RWPE1 (cell line): ENCODE results near the gene LRRC8E.

Source experiments
- CTCF ChIA-PET: fragments of 350-600 bp; sonication (Branson Sonifier 250); formaldehyde crosslinking; extraction: SDS; loops from one replicate; lab custom pipeline; 2021; lab: Yijun Ruan, JAX
- POLR2A ChIA-PET: fragments of 400-600 bp; formaldehyde crosslinking; extraction: SDS; loops from one replicate; lab custom pipeline; 2020; ENCODE audit warnings: antibody characterized with exemption; ENCODE audit not compliant: low non-redundant PET; lab: Yijun Ruan, JAX
- DNase-seq: peaks from one replicate; pipeline ENCODE4 v3.0.0; 2012; ENCODE audit warnings: low spot score
- H3K27ac ChIP-seq: fragments of 450-650 bp; 2 replicates; pipeline ENCODE4 v1.5.1; 2017
- CTCF ChIP-seq: fragments of 450-650 bp; conservative IDR thresholded peaks from 2 replicates; pipeline ENCODE4 v1.5.1; 2017; ENCODE audit warnings: low read depth, mild to moderate bottlenecking

The LRRC8E gene

GRCh38 chr19:7934766-7935165 is 46.5 kb downstream of the LRRC8E start:
- POLR2A ChIA-PET, result no interaction called here

GRCh38 chr19:7940841-7941240 is 52.5 kb downstream of the LRRC8E start:
- POLR2A ChIA-PET, result interaction anchor here (0.6 kb wide), 1 partner anchor 8 kb away, joined by 8 read pairs; no protein-coding TSS in a partner anchor
- DNase-seq, result no peak
- no peak for TF ChIP-seq CTCF
- CTCF ChIA-PET, result interaction anchor here (0.6 kb wide), 1 partner anchor 51 kb away, joined by 5 read pairs; no protein-coding TSS in a partner anchor
- H3K27ac ChIP-seq, result peak overlapping the region; percentile 9

More at GRCh38 chr19:7934766-7935165, 46.5 kb downstream of the LRRC8E start:
- DNase-seq, result no peak
- no peak overlapping the region for H3K27ac ChIP-seq
- no peak for TF ChIP-seq CTCF
- CTCF ChIA-PET, result no interaction called here

GRCh38 chr19:7941895-7942596 is 53.7 kb downstream of the LRRC8E start:
- TF ChIP-seq CTCF, result no peak
- POLR2A ChIA-PET, result no interaction called here
- no peak for DNase-seq
- H3K27ac ChIP-seq, result peak overlapping the region; percentile 86; the same call in 1 of the 2 replicates
- CTCF ChIA-PET, result interaction anchor here (0.6 to 0.7 kb wide), 2 partner anchors 13 to 36 kb away, joined by 3 to 4 read pairs; no protein-coding TSS in a partner anchor

DNA sequence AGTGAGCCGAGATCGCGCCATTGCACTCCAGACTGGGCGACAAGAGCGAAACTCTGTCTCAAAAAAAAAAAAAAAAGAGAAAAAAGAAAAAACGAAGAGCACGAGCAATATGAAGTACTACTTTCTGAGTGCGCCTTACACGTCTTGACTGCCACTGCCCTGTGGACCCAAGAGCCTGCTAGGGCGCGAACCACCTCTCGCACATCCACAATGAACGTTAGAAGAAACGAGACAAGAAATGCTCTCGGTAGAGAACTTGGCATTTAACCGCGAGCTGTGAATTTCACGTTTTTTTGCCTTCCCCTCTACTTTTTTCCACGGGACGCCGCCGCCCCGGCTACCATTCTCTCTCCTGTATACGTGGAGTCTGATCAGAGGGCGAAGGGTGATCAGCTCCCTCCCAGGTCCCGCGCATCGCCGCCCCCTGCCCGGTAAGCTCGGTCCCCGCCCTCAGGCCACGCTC is 54.7 kb downstream of the LRRC8E start:
- no peak for DNase-seq
- TF ChIP-seq CTCF, result no peak
- CTCF ChIA-PET, result interaction anchor here (0.6 to 2.4 kb wide), 5 partner anchors 14 to 118 kb away, joined by 3 to 21 read pairs (median 4); no protein-coding TSS in a partner anchor
- peak overlapping the region; percentile 86 for H3K27ac ChIP-seq
- POLR2A ChIA-PET, result interaction anchor here (1.0 to 1.1 kb wide), 3 partner anchors 9 to 62 kb away, joined by 3 to 9 read pairs (median 6); partner anchors contain the start of genes ELAVL1 and MAP2K7

DNA sequence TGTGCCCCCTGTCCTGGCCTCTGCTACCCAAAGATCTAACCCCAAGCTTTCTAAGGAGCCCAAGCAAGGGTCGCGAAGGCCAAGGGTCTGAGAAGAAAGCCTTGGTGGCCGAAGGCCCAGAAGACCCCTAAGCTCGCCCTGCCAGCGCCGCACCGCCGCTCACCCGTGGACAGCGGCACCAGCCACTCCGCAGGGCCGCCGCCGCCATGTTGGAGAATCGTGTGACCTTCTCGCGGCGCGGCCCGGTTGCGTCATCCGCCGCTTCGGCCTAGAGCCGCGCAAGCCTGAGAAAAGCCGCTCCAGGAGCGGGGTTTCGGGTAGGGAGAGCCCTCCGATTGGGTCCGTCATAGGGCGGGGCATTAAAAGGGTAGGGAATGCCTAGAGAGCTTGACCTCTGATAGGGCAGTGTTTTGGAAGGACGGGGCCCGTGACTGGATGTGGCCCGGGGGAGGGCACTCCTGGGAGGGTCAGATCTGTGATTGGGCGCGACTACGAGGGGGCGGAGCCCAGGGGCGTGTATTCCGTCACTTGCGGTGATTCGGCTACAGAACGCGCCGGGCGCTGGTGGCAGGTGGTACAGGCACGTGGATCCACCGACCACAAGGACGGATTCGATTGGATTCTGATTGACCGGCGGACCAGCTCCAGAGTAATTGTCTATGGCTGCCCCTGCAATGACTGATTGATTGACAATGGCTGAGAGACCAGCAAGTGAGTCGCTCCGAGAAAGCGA is 55.3 kb downstream of the LRRC8E start, which contains the start of gene TIMM44:
TIMM44 (minus strand) TSS at position 223 of the 733 bp plus-strand sequence; CDS start at position 208, 15 bp downstream.
- POLR2A ChIA-PET, result interaction anchor here (0.6 to 1.1 kb wide), 5 partner anchors 9 to 220 kb away, joined by 3 to 9 read pairs (median 6); partner anchors contain the start of genes ELAVL1 and MAP2K7
- peak within 1 kb of the TSS; percentile 86 for H3K27ac ChIP-seq
- CTCF ChIA-PET, result interaction anchor here (0.6 to 2.4 kb wide), 13 partner anchors 14 to 887 kb away, joined by 3 to 21 read pairs (median 4); no protein-coding TSS in a partner anchor
- TF ChIP-seq CTCF, result no peak
- DNase-seq, result peak; percentile 99
